GM18951 (cell line): ENCODE results near the gene TEX38.
"Not testable (repeated sequence)": the region's sequence is repeated elsewhere in the genome, so short reads cannot be mapped to it uniquely, and the experiment has no call there.

Experiments used
- POLR2A ChIP-seq: IDR thresholded peaks from 4 replicates; pipeline ENCODE4 v1.6.1; 2011; ENCODE audit warnings: mild to moderate bottlenecking; ENCODE audit not compliant: insufficient read length, insufficient read depth; ENCODE audit errors: extremely low read depth
- in situ Hi-C: fragments of 300-500 bp; cut with MboI; formaldehyde crosslinking; loops from one replicate; pipeline ENCODE4 v1.12.0; 2022; ENCODE audit warnings: low sequenced_read_pairs, mixed read lengths, inconsistent platforms; ENCODE audit not compliant: unreplicated experiment

TEX38 gene

GRCh38 chr1:46687093-46687659 is 15.5 kb downstream of the TEX38 start:
- in situ Hi-C loops = no loop called here
- no peak for TF ChIP-seq POLR2A

GRCh38 chr1:46687921-46688509 is 16.4 kb downstream of the TEX38 start:
- in situ Hi-C loops = no loop called here
- no peak for TF ChIP-seq POLR2A

GRCh38 chr1:46689356-46689755 is 17.7 kb downstream of the TEX38 start:
- in situ Hi-C loops = no loop called here
- no peak for TF ChIP-seq POLR2A

GRCh38 chr1:46689897-46690296 is 18.2 kb downstream of the TEX38 start:
- in situ Hi-C loops = no loop called here
- TF ChIP-seq POLR2A = no peak

- no peak for TF ChIP-seq POLR2A
- in situ Hi-C loops = no loop called here
Observed at GRCh38 chr1:46690931-46691421, 19.3 kb downstream of the TEX38 start.

- TF ChIP-seq POLR2A = no peak
- in situ Hi-C loops = no loop called here
Observed at GRCh38 chr1:46691997-46692790, 20.5 kb downstream of the TEX38 start.

- TF ChIP-seq POLR2A = no peak
- in situ Hi-C loops = no loop called here
Observed at GRCh38 chr1:46692811-46693770, 21.4 kb downstream of the TEX38 start.

- in situ Hi-C loops = not testable (repeated sequence)
Observed at GRCh38 chr1:46694676-46695075, 23.0 kb downstream of the TEX38 start.

GRCh38 chr1:46697053-46697452 is 25.4 kb downstream of the TEX38 start:
- in situ Hi-C loops = no loop called here

GRCh38 chr1:46699666-46700065 is 28.0 kb downstream of the TEX38 start:
- TF ChIP-seq POLR2A = no peak
- in situ Hi-C loops = no loop called here

More at GRCh38 chr1:46697053-46697452, 25.4 kb downstream of the TEX38 start:
- TF ChIP-seq POLR2A = no peak

GRCh38 chr1:46703927-46704641 is 32.4 kb downstream of the TEX38 start:
- in situ Hi-C loops = no loop called here

GRCh38 chr1:46705408-46705807 is 33.8 kb downstream of the TEX38 start:
- TF ChIP-seq POLR2A = no peak
- in situ Hi-C loops = no loop called here

More at GRCh38 chr1:46703927-46704641, 32.4 kb downstream of the TEX38 start:
- TF ChIP-seq POLR2A = no peak

GRCh38 chr1:46708121-46708520 is 36.5 kb downstream of the TEX38 start:
- in situ Hi-C loops = no loop called here
- TF ChIP-seq POLR2A = no peak

- in situ Hi-C loops = no loop called here
Observed at GRCh38 chr1:46714976-46715375, 43.3 kb downstream of the TEX38 start.

More at GRCh38 chr1:46714976-46715375, 43.3 kb downstream of the TEX38 start:
- TF ChIP-seq POLR2A = no peak
